Body of pancreas (tissue), 4 donors: ENCODE data around the gene EDN2. TPM values are rescaled to one million over a fixed set of nuclear protein-coding genes. Genes with fewer than 3 reads are reported as not detected.

Experiments
- ATAC-seq: fragments of 150-250 bp; one replicate; pipeline ENCODE4 v1.9.1; 2016
- DNase-seq, 4 donors: peaks; one replicate each; pipeline ENCODE4 v3.0.0-alpha.2; 2019
- H3K27ac ChIP-seq, 4 donors: fragments of 200-600 bp; sonication (generic); 1 replicate in 3 of 4; 2 replicates in 1 of 4; pipeline versions ENCODE4 v1.5.1 to v1.6.1; 2016 to 2019; ENCODE audit warnings: mild to moderate bottlenecking in 1 of 4, mixed read lengths in 1 of 4, moderate library complexity in 1 of 4
- H3K27me3 ChIP-seq, 2 donors: fragments of 200-600 bp; sonication (generic); one replicate each; pipeline ENCODE4 v1.6.0; 2016; ENCODE audit warnings: mild to moderate bottlenecking in 1 of 2
- H3K36me3 ChIP-seq, 2 donors: fragments of 200-600 bp; sonication (generic); replicated peaks in 1 of 2; 2 replicates each; pipeline ENCODE4 v1.5.1; 2016; ENCODE audit warnings: low read depth in 2 of 2; ENCODE audit not compliant: insufficient read depth in 1 of 2
- H3K4me1 ChIP-seq: fragments of 200-600 bp; sonication (generic); one replicate; pipeline ENCODE4 v1.6.0; 2016
- H3K4me3 ChIP-seq, 2 donors: fragments of 200-600 bp; sonication (generic); 1 replicate in 1 of 2; 2 replicates in 1 of 2; pipeline ENCODE4 v1.5.1; 2016 to 2019
- H3K9me3 ChIP-seq, 3 donors: fragments of 200-600 bp; sonication (generic); 1 replicate in 2 of 3; 2 replicates in 1 of 3; pipeline ENCODE4 v1.5.1; 2016
- POLR2A ChIP-seq, 3 donors: fragments of 450-650 bp; IDR thresholded peaks; one replicate each; pipeline ENCODE4 v1.6.1; 2016; ENCODE audit warnings: antibody characterized with exemption in 3 of 3, mild to moderate bottlenecking in 2 of 3
- WGBS, 2 donors: methylation state at CpG; one replicate each; pipeline ENCODE4 v1.1.5; 2017; 5-methylcytosine and 5-hydroxymethylcytosine counted together
- intact Hi-C: fragments of 100-400 bp; cut with DNase I; formaldehyde crosslinking; loops from one replicate; pipeline ENCODE4 v1.15.1; 2023
- total RNA-seq, 2 donors: library from RNA; depleted of rRNA; stranded (reverse); fragments of >200 nt; gene quantifications; one replicate each; pipeline ENCODE4 v1.1.0, GENCODE V29; 2016
- TF ChIP-seq, protein P1 (sequence below), 7 experiments: fragments of 450-650 bp in 4 of 7; fragments of 200-600 bp in 3 of 7; sonication (generic) in 3 of 7; IDR thresholded peaks; one replicate each; pipeline ENCODE4 v1.5.1; 2016 to 2019; ENCODE audit warnings: antibody characterized with exemption in 7 of 7

Gene EDN2
- total RNA-seq, 2 donors from 2014 or later = 3.6 TPM

- DNase-seq = no peak
These were observed 36.3 kb downstream of the EDN2 start for GRCh38 chr1:41447995-41448770.

GRCh38 chr1:41446851-41447610, 37.5 kb downstream of the EDN2 start:
- H3K27ac ChIP-seq = no peak overlapping the region
- H3K4me1 ChIP-seq = no peaks in the 10 kb centered on the region
- H3K9me3 ChIP-seq = peaks cover 0 to 6% (median 0%) of the 10 kb centered on the region in 3 donors
- ATAC-seq = no peak
- 57 to 67% methylated on average over 9 of the region's 9 CpGs for WGBS, 2 donors
- intact Hi-C loops = no loop called here
- H3K27me3 ChIP-seq = no peaks in the 10 kb centered on the region
- no peak for TF ChIP-seq POLR2A (IDR thresholded peaks at IDR 0.05)
- TF ChIP-seq, protein P1, sequence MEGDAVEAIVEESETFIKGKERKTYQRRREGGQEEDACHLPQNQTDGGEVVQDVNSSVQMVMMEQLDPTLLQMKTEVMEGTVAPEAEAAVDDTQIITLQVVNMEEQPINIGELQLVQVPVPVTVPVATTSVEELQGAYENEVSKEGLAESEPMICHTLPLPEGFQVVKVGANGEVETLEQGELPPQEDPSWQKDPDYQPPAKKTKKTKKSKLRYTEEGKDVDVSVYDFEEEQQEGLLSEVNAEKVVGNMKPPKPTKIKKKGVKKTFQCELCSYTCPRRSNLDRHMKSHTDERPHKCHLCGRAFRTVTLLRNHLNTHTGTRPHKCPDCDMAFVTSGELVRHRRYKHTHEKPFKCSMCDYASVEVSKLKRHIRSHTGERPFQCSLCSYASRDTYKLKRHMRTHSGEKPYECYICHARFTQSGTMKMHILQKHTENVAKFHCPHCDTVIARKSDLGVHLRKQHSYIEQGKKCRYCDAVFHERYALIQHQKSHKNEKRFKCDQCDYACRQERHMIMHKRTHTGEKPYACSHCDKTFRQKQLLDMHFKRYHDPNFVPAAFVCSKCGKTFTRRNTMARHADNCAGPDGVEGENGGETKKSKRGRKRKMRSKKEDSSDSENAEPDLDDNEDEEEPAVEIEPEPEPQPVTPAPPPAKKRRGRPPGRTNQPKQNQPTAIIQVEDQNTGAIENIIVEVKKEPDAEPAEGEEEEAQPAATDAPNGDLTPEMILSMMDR (IDR thresholded peaks at IDR 0.05) = no peak
- no peak for DNase-seq
- no peaks in the 10 kb centered on the region for H3K36me3 ChIP-seq
- H3K4me3 ChIP-seq = no peak overlapping the region

More at GRCh38 chr1:41447995-41448770, 36.3 kb downstream of the EDN2 start:
- Histone ChIP-seq H3K4me1 (no peaks in the 10 kb centered on the region), H3K36me3 (no peaks in the 10 kb centered on the region), H3K4me3 (no peak overlapping the region), H3K9me3 (peaks cover 0 to 6% (median 0%) of the 10 kb centered on the region in 3 donors), H3K27me3 (no peaks in the 10 kb centered on the region), H3K27ac (no peak overlapping the region)
- TF ChIP-seq, protein P1 (IDR thresholded peaks at IDR 0.05) = no peak
- TF ChIP-seq POLR2A (IDR thresholded peaks at IDR 0.05) = no peak
- 75 to 86% methylated on average over 7 to 8 of the region's 8 CpGs for WGBS, 2 donors
- ATAC-seq = no peak
- intact Hi-C loops = no loop called here

- ATAC-seq = no peak
- Histone ChIP-seq H3K4me1 (no peaks in the 10 kb centered on the region), H3K9me3 (peaks cover 0 to 6% (median 0%) of the 10 kb centered on the region in 3 donors), H3K4me3 (no peak overlapping the region), H3K36me3 (no peaks in the 10 kb centered on the region), H3K27ac (no peak overlapping the region), H3K27me3 (no peaks in the 10 kb centered on the region)
- DNase-seq = no peak
- TF ChIP-seq, protein P1 (IDR thresholded peaks at IDR 0.05) = no peak
- no peak for TF ChIP-seq POLR2A (IDR thresholded peaks at IDR 0.05)
- intact Hi-C loops = no loop called here
These were observed 39.7 kb downstream of the EDN2 start for GRCh38 chr1:41444785-41445184.

GRCh38 chr1:41444246-41444645, 40.2 kb downstream of the EDN2 start:
- no peak for TF ChIP-seq POLR2A (IDR thresholded peaks at IDR 0.05)
- TF ChIP-seq, protein P1 (IDR thresholded peaks at IDR 0.05) = no peak
- no peak overlapping the region for H3K4me3 ChIP-seq
- no peaks in the 10 kb centered on the region for H3K27me3 ChIP-seq
- no peaks in the 10 kb centered on the region for H3K4me1 ChIP-seq
- ATAC-seq (no peak), DNase-seq (no peak)
- H3K9me3 ChIP-seq = peaks cover 0 to 6% (median 0%) of the 10 kb centered on the region in 3 donors
- no peaks in the 10 kb centered on the region for H3K36me3 ChIP-seq
- no peak overlapping the region for H3K27ac ChIP-seq
- intact Hi-C loops = no loop called here
- WGBS, 2 donors = 39 to 42% methylated on average over 3 of the region's 3 CpGs
